SK-MEL-5 (cell line): ENCODE data around the gene BMF. TPM values are rescaled to one million over a fixed set of nuclear protein-coding genes. Genes with fewer than 3 reads are reported as not detected.
"Not testable (repeated sequence)": the region's sequence is repeated elsewhere in the genome, so short reads cannot be mapped to it uniquely, and the experiment has no call there.

Experiments
- DNase-seq: peaks from one replicate; pipeline ENCODE4 v3.0.0-alpha.2; 2016; ENCODE audit warnings: low read depth, low spot score
- in situ Hi-C: cut with HindIII; loops from 2 replicates; pipeline ENCODE4 v1.10.0; 2016; ENCODE audit warnings: low sequenced_read_pairs, high pct_unique_total_duplicates, low pct_unique_long_range_greater_than_20kb
- polyA plus RNA-seq, 2 experiments: library from polyadenylated mRNA; depleted of rRNA; stranded (reverse); fragments of >200 nt; gene quantifications; 2 replicates each; pipeline ENCODE4 v1.2.3, GENCODE V29; 2015
- total RNA-seq: library from RNA; depleted of rRNA; stranded (reverse); fragments of >200 nt; shearing (Covaris generic); gene quantifications from 2 replicates; pipeline ENCODE4 v1.2.3, GENCODE V29; 2014; rRNA removed

The BMF gene
- 6.9 and 7.8 TPM in 2 replicates for total RNA-seq
- polyA plus RNA-seq (2015; cell fraction: cytosol; rRNA removed), result 10.0 and 12.2 TPM in 2 replicates
- polyA plus RNA-seq (2015; cell fraction: nucleus; rRNA removed), result 14.8 and 33.6 TPM in 2 replicates

DNA sequence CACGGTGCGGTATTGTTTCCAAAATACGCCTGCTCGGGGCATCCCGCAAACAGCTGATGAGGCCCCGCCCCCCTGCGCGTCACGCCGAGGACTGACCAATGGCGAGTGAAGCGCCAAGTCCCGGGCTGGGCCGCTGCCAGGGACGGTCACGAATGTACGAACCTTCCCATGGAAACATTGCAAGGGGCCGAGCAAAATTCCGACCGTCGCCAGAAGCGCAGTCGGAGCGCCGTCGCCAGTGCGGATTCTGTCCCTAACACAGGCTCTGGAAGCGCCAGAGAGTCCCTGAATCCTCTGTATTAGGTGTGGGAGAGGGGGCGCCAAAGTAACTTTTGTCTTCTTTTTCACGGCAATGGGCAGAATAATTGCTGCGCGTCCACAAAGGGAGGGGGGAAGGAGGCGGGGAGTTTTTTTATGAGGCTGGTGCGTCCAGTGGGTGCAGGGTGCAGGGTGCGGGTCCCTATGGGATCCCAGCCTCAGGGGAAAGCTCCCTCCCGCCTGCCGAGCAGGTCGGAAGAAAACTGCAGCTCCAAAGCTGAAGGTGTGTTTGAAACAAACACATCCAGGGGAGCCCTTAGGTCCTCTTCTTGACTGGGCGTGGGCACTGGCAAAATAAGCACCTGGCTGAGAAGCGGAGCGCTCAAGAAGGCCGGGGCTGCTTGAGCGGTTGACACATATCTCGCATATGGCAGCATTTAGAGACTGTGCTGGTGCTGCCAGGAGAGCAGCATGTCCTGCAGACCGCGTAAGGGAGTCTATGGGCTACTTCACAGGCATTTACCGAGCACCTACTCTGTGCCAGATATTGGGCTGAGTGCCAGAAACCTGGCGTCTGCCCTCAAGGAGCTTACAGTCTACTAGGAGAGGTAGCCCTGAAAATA lies at the start of gene BMF:
TSS of gene BMF (minus strand) at position 25 of the 881 bp plus-strand sequence. CDS start 2,793 bp downstream, outside the sequence.
- in situ Hi-C loops, result no loop called here
- DNase-seq, result peak; percentile 97

- in situ Hi-C loops, result no loop called here
These were observed 49.2 kb upstream of the BMF start for GRCh38 chr15:40157778-40158447.

DNA sequence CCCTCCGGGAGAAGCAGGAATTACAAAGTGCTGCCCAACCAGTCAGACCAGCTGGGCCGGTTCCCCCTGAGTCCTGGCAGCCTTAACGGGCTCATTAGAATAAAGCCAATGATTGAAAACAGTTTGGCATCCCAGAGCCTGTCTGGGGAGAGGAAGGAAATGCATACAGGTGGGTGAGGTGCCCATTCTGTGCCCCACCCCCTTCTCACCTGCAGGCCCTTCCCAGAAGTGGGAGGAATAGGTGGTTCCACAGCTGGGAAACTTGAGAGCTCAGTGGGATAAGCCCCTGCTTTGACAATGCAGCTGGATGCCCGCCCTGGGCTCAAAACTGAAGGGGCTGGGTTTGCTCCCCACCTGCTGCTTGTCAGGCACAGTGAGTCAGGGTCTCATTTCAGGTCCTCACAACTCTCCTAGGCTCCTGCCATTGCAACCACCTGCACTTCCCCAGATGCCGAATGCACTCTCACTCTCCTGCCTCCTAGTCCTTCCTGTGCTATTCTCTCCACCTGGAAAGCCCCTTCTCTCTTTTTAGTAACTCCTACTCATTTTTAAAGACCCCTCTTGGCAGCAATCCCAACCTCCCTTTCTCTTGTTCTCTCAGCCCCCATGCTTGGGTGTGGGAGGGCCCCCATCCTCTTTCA lies 46.7 kb upstream of the BMF start:
- in situ Hi-C loops, result no loop called here
- no peak for DNase-seq

More at GRCh38 chr15:40157778-40158447, 49.2 kb upstream of the BMF start:
- DNase-seq, result no peak

DNA sequence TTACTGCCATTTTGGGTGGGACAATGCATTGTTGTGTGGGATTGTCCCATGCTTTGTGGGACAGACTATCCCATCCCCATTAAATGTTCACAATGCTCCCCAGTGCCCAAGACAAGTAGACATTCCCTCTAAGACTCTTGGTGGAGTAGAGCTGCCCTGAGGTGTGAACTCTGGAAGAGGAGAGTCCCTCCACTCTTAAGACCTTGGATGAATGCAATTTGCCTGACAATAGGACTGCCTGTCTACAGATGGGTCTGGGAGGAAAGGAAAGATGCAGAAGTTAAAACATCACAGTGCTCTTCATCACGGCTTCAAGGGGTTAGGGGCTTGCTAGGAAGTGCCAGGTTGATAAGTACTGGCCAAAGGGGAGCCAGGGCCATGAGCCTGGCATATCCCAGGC lies 46.1 kb upstream of the BMF start:
- DNase-seq, in situ Hi-C loops: not testable (repeated sequence)

DNA sequence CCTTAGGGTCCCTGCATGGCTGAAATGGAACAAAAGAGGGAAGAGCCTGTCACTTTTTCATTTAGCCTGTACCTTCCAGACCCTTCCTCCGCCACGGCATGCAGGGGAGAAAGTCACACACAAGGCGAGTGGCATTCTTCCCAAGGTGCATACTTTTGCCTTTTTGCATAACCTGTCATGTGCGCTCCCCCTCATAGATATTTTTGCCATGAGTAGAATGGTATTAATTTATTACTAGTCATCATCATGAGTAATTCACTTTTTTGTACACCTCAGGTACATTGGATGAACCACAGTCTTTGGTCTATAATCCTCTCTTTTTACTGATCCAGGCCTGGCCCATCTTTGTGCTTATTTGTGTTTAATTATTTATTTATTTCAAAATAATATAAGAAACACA lies 43.3 kb upstream of the BMF start:
- no peak for DNase-seq
- in situ Hi-C loops, result no loop called here

- no peak for DNase-seq
- in situ Hi-C loops, result no loop called here
These were observed 42.8 kb upstream of the BMF start for GRCh38 chr15:40151499-40151898.

- in situ Hi-C loops, result no loop called here
These were observed 41.7 kb upstream of the BMF start for GRCh38 chr15:40150163-40150925.

GRCh38 chr15:40149339-40149738 lies 40.7 kb upstream of the BMF start:
- in situ Hi-C loops, result no loop called here
- no peak for DNase-seq

More at GRCh38 chr15:40150163-40150925, 41.7 kb upstream of the BMF start:
- peak; percentile 58 for DNase-seq

GRCh38 chr15:40146037-40146436 lies 37.4 kb upstream of the BMF start:
- DNase-seq, result no peak
- in situ Hi-C loops, result no loop called here

DNA sequence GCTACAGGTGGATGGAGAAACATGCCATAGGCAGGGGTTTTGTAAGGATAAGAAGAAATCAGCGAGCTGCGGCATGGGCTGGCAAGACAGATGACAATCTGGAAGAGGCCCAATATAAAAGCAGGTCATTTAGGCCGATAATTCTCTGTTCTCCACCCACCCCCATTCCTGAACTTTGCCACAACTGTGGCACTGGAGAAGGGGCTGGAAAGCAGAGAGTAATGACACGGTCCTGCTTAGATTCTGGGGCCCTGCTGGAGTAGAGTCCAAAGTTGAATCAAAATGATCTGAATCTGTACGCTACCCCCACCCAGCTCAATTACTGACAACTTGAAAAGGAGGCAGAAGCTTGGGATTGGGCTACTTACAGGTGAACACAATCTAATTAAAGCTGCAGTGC lies 33.7 kb upstream of the BMF start:
- in situ Hi-C loops, result no loop called here
- DNase-seq, result no peak

- DNase-seq, in situ Hi-C loops: not testable (repeated sequence)
These were observed 29.5 kb upstream of the BMF start for GRCh38 chr15:40138201-40138570.

- in situ Hi-C loops, result no loop called here
- DNase-seq, result no peak
These were observed 28.9 kb upstream of the BMF start for GRCh38 chr15:40137303-40138200.

- in situ Hi-C loops, result no loop called here
- no peak for DNase-seq
These were observed 28.0 kb upstream of the BMF start for GRCh38 chr15:40136470-40137302.

DNA sequence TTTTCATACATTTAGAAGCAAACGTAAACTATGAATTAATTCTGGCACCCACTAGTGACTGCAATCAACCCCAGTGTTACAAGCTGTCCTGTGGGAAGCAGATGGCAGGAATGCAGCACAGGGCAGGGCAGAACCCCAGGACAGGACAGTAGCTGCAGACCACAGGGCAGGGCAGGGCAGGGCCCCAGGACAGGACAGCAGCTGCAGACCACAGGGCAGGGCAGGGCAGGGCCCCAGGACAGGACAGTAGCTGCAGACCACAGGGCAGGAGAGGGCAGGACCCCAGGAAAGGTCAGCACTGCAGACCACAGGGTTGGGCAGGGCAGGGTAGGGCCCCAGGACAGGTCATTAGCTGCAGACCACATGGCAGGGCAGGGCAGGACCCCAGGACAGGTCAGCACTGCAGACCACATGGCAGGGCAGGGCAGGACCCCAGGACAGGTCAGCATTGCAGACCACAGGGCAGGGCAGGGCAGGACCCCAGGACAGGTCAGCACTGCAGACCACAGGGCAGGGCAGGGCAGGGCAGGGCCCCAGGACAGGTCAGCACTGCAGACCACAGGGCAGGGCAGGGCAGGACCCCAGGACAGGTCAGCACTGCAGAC lies 27.3 kb upstream of the BMF start:
- in situ Hi-C loops, result not testable (repeated sequence)

DNA sequence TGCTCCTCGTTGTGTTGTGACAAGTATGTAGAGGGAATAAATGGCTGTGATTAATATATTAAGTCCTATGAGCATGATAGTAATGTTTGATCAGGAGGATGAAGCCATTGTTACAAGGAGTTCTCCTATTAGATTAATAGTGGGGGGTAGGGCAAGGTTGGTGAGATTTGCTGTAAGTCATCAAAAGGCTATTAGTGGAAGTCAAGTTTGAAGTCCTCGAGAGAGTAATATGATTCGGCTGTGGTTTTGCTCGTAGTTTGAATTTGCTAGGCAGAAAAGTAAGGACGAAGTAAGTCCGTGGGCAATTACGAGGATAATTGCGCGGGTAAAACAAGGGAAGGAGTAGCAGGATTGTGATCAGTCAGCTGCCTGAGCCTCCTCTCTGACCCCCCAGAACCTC lies 26.2 kb upstream of the BMF start:
- in situ Hi-C loops, result no loop called here
- no peak for DNase-seq

More for the DNA sequence above, 27.3 kb upstream of the BMF start:
- DNase-seq, result not testable (repeated sequence)
